Germinal center (tissue), 1 donor: ENCODE results near the gene RASL11B.

Experiments used
- DNase-seq: peaks from one replicate; pipeline ENCODE4 v3.0.0; 2012; ENCODE audit warnings: mixed read lengths, low spot score

Gene RASL11B

DNA sequence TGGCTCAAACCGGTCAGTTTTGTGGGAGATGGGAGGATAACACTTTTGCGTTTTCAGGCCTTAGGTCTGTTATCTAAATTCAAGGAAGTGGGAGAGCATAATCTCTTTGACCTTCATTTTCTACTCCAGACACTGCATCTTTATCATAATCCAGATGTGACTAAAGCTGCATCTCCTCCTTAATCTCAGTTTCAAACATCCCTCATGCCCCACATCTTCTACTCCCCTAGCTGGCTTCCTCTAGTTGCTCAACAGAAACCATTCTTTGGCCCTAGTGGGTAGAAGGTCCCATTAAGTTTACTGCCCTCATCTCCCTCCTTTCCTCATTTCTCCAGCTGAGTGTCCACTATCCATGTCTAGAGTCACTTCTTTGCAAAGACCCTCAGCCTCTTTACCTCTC lies 18.8 kb upstream of the RASL11B start:
- no peak for DNase-seq

GRCh38 chr4:52843958-52844357 lies 18.2 kb upstream of the RASL11B start:
- DNase-seq, result peak; percentile 30

DNA sequence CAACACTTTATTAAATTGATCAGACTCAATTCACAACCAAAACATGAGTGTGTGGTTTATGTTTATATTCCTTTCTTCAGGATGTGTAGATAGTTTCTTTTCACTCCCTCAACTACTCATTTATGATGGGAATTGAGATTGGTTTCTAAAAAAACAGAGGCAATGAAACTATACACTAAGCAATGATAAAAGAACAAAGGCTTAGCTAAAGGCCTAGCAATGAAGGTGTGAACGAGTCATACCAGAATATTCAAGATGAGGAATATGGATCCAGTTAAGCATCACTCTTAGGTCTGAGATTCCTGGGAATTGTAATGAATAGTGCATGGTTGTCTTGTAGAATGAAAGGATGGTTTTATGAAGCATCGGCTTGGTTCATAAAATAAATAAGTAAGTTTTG lies 17.5 kb upstream of the RASL11B start:
- DNase-seq, result no peak

DNA sequence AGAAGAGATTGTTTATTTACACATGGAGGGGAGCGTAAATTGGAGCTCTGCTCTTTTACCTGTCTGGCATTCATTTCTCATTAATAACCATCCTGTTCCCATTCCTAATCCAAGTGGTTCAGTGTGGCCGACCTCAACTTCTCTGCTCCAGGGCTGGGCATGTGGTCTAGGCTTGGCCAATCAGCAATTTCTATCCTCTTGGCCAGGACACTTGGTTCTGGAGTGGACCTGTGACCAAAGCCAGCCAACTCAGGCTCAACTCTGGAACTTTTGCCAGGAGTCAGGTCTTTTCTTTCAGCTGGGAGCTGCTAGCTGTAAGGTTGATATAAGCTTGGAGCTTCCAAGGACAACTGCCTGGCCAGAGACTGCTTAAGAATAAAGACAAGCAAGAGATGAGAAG lies 15.6 kb upstream of the RASL11B start:
- no peak for DNase-seq

- no peak for DNase-seq
Observed at GRCh38 chr4:52848254-52848653, 13.9 kb upstream of the RASL11B start.

GRCh38 chr4:52850406-52851124 lies 11.6 kb upstream of the RASL11B start:
- no peak for DNase-seq

DNA sequence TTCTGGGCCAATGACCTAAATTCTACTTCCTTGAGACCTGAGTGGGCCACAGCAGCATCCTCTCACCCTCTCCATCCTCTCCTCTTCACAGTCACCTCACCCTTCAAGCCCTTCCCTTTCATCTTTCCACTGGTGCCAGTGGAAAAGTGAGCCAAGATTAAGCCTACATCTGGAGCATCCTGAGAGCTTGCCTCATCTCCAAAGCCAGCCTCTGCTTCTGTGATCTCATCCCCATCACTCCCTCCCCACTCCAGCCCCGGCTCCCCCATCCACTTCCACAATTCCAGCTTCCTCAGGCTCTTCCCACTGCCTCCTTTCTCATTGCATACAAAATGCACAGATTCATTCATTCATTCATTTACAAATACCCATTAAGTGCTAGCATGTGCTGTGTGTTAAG lies 10.1 kb upstream of the RASL11B start:
- no peak for DNase-seq

DNA sequence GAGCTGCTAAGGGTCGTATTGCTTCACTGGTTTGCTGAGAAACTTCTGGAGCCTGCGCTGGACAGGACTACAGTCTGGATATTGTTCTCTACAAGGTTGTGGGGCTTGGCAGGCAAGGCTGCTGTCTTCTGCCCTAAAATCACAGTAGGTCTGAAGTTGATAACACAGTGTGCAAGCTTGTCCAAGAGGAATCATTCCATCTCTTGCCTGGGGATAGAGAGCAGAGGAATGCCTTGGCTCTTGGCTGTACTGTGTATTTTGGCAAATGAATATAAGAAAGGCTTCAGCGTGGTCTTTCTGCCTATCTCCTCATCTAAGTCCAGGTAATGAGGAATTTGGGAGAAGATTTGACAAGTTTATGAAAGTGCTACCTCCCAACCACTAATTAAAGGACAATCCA lies 9.4 kb upstream of the RASL11B start:
- DNase-seq, result no peak

DNA sequence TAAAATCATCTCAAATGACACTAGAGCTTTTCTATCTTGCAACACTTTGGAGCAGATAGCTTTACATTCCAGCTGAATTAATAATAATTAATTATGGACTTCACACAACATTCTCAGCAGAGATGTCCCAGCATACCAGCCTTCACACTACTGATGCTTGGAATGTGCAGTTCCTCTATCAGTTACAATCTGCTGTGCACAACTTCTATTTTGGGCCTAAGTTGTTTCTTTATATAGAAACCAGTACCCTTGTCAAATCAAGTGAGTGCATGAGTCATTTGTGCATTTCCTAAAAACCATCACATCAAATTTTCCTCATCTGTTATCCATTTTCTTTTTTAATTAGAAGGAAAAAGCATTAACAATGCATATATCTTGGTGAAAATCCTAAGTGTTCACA lies 8.8 kb upstream of the RASL11B start:
- no peak for DNase-seq

DNA sequence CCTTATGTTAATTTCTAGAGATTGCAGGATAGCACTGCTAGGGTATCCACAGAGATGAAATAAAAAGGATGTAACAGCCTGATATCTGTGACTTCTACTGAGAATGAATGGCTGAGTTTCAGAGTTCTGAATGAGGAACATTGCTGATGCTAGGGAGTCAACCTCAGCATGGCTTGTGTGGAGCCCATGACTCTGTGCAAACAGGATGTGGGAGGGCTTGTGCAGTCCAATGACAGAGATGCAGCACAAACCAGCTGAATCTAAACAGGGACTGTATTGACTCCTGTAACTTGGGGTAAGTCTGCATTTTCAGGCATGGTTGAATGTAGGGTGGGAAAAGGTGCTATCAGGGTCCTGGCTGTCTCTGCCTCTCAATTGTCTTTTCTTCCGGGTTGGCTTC lies 5.3 kb upstream of the RASL11B start:
- no peak for DNase-seq

DNA sequence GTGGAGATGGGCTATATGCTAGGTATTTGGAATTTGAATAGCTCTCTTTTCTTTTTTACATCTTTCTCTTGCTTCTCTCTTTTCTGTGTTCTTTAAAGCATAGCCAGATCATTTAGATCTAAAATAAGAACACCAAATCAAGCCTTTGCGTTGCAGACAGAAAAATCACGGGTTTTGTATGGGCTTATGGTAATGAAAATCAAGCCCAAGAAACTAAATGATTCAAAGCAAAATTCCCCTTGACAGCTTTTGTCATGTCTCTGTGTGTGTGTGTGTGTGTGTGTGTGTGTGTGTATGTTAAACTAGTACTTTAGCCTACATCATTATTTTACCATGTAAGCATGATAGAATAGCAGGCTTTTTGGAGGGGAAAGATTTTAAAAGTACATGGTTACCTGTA lies 1.8 kb upstream of the RASL11B start:
- no peak for DNase-seq

DNA sequence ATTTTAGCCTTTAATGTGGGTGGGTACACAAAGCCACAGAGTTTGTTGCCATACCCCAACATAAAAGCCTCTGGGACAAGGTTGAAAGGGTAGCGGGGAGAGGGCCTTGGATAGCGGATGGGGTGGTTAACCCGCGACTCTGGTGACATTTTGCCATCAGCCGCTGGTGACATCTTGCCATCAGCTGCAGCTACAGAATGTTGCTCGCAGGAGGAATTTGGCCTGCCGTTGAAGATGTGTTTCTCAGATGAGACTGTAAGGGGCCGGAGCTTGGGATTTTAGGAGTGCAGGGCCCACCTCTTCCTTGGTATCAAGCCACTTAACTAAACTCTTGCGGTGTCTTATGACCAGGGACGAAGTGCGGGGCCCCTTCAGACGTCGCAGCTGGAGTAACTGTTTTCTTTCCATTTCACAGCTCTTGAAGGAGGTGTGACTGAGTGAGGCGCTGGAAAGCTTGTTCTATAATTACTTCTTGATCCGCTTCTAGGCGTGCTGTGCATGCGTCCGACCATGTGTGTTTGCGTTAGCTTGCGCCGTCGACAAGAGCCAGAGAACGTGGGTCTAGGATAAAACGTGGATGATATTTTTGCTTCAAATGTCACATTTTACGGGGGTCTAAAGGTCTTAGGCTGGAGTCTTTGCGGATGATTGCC lies 820 bp upstream of the RASL11B start:
- DNase-seq, result no peak

GRCh38 chr4:52862639-52863161 lies 583 bp downstream of the RASL11B start:
- DNase-seq, result no peak

DNA sequence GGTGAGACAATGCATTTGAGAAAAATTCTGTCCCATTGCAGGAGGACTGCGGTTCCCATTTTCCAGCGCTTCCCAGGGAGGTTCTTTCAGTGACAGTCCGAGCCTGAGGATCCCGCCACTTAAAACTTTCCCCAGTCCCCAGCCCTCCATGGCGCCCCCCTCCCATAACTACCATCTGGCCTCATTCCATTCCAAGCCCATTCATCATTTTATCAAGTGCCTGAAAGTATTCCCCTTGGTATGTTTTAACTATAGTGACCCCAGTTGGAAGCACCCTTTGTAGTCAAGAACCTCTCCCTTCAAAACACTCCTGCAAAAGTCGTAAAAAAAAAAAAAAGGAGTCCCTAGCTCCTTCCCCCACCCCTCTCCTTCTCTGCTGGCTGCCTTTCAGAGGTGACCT lies 1.2 kb downstream of the RASL11B start:
- DNase-seq, result no peak

DNA sequence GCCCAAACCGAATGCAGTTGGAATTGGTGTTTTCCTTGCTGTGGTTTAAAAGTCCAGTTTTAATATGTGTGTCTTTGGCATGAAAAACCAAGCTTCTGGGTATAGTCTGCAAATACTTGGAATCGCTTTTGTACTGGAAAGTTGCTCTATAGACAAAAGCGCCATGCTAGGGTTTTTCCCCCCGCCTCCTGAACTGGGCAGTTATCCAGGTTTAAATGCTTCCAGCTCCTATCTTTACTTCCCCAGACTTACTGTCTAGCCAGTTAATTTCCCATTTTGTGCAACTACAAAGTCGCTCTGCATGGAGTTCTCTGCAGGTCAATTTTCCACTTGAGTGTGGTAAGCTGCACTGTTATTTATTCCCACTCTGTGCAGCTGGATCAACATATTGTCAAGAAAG lies 2.7 kb downstream of the RASL11B start:
- no peak for DNase-seq

DNA sequence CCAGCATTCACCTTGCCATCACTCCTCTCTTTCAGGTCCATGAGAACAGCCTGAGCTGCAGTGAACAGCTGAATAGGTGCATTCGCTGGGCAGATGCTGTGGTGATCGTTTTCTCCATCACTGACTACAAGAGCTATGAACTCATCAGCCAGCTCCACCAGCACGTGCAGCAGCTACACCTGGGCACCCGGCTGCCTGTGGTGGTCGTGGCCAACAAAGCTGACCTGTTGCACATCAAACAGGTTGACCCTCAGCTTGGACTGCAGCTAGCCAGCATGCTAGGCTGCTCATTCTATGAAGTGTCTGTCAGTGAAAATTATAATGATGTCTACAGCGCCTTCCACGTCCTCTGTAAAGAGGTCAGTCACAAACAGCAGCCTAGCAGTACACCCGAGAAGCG lies 3.2 kb downstream of the RASL11B start:
- no peak for DNase-seq

- DNase-seq, result no peak
Observed at GRCh38 chr4:52866734-52867133, 4.6 kb downstream of the RASL11B start.

DNA sequence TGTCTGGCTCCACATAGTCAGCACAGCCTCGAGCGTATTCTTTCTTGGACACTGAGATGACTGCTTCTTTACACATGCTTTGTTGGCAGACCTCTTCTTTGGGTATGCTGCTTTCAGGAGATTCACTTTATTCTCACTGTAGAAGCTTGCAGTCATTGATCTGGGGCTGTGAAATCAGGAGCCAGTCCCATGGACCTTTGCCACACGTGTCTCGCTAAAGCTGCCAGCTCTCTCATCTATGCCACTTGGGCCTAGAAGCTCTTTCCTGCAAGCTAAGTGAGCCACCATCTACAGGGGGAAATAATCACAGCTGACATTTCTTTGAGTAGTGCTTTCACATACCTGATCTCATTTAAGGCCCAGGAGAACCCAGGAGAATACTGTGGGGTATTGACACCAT lies 5.0 kb downstream of the RASL11B start:
- DNase-seq, result no peak

DNA sequence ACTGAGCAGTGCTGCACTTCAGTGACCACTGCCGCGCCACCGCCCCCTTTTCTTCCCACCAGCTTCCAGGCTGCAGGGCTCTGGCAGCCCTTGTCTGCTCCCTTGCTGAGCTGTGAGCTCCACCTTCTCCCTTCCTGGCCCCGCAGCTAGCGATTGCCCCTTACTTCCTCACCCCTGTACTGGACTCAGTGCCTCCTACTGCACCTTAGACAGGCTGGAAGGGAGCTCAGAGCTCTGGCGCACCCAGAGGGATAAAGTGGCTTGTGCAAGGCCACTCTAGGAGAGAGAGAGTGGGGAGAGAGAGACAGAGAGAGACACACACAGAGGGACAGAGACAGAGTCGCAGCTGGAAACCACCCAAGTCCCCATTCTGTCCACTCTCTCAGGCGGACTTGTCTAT lies 6.0 kb downstream of the RASL11B start:
- no peak for DNase-seq

DNA sequence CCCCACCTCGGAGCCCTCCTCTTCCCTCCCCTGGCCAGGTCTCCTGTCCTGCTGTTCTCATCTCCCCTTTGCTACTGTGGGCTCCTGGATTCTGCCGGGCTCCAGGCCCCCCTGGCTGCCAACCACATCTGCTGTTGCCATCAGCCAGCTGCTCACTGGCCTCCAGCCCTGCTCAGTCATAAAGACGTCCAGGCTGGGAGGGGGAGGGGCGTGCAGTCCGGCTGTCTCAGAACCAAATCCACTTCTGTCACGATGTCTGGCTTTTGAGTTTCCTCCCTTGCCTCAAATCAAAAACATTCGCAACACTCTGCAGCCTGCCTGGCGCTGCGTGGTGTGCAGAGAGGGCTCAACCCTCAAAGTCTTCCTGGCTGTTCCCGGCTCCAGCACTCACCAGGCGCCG lies 7.1 kb downstream of the RASL11B start:
- no peak for DNase-seq

- no peak for DNase-seq
Observed at GRCh38 chr4:52869656-52870055, 7.5 kb downstream of the RASL11B start.

GRCh38 chr4:52870225-52870624 lies 8.1 kb downstream of the RASL11B start:
- DNase-seq, result no peak

DNA sequence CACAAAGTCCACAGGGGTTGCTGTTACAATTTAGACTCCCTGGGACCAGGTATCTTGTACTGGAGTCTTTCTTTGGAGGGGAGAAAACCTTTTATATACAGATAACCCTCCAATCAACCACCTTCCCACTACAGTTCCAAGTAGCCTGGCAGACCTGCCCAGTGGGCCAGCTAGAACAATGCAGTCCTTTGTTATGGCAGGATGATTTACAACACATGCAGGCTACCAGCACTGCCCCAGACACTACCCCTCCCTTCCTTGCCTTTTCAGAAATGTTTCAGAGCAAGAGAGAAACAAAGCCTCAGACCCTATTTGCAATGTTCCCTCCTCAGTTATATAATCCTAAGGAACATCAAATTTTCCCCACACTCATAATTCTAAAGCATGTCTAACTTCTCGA lies 11.1 kb downstream of the RASL11B start:
- DNase-seq, result no peak

- DNase-seq, result no peak
Observed at GRCh38 chr4:52873861-52874343, 11.8 kb downstream of the RASL11B start.
